Vagina (tissue), 2 donors: Measurements from ENCODE around the gene CLIC2. TPM values are rescaled to one million over a fixed set of nuclear protein-coding genes. Genes with fewer than 3 reads are reported as not detected.

ENCODE experiments used
- DNase-seq, 2 donors: peaks; one replicate each; pipeline ENCODE4 v3.0.0-alpha.2; 2017; ENCODE audit errors: extremely low spot score in 2 of 2
- H3K27ac ChIP-seq: fragments of 200-600 bp; sonication (generic); one replicate; pipeline ENCODE4 v1.5.1; 2019
- H3K27me3 ChIP-seq: fragments of 200-600 bp; sonication (generic); one replicate; pipeline ENCODE4 v1.5.1; 2019
- H3K36me3 ChIP-seq, 2 donors: fragments of 200-600 bp; sonication (generic); one replicate each; pipeline ENCODE4 v1.5.1; 2017 to 2019
- H3K4me1 ChIP-seq: fragments of 200-600 bp; sonication (generic); one replicate; pipeline ENCODE4 v1.5.1; 2019
- H3K4me3 ChIP-seq, 2 donors: fragments of 200-600 bp; sonication (generic); 1 replicate in 1 of 2; 2 replicates in 1 of 2; pipeline ENCODE4 v1.5.1; 2016 to 2019
- H3K9me3 ChIP-seq: fragments of 200-600 bp; sonication (generic); one replicate; pipeline ENCODE4 v1.5.1; 2019
- POLR2A ChIP-seq, 2 donors: fragments of 450-650 bp; IDR thresholded peaks; one replicate each; pipeline ENCODE4 v1.6.1; 2017; ENCODE audit warnings: antibody characterized with exemption in 2 of 2, mild to moderate bottlenecking in 2 of 2, moderate library complexity in 2 of 2
- POLR2AphosphoS5 ChIP-seq, 2 donors: sonication (generic); formaldehyde crosslinking; IDR thresholded peaks; one replicate each; pipeline ENCODE4 v1.9.0; 2017; ENCODE audit warnings: antibody characterized with exemption in 2 of 2, mild to moderate bottlenecking in 2 of 2, low read depth in 1 of 2; ENCODE audit not compliant: insufficient read depth in 1 of 2
- intact Hi-C: fragments of 100-400 bp; cut with DNase I; formaldehyde crosslinking; loops from one replicate; pipeline ENCODE4 v1.15.1; 2023
- total RNA-seq: library from RNA; depleted of rRNA; stranded (reverse); fragments of >200 nt; gene quantifications from one replicate; pipeline ENCODE4 v1.2.3, GENCODE V29; 2016
- TF ChIP-seq, protein P1 (sequence below), 3 experiments: fragments of 450-650 bp in 2 of 3; fragments of 200-600 bp in 1 of 3; sonication (generic) in 1 of 3; IDR thresholded peaks; one replicate each; pipeline ENCODE4 v1.5.1; 2017 to 2019; ENCODE audit warnings: antibody characterized with exemption in 3 of 3, mild to moderate bottlenecking in 2 of 3, moderate library complexity in 2 of 3

Gene CLIC2
- total RNA-seq, 1 donor from 2014 or later, result 15.5 TPM

GRCh38 chrX:155263854-155264628 is 70.4 kb downstream of the CLIC2 start, which contains the start of gene RAB39B:
Gene RAB39B, minus strand, starts transcription at chrX:155264491. Its CDS starts 203 bp downstream, at chrX:155264288.
- intact Hi-C loops, result no loop called here
- no peak within 1 kb of the TSS for H3K27ac ChIP-seq

GRCh38 chrX:155262970-155263754 is 71.3 kb downstream of the CLIC2 start:
- Histone ChIP-seq H3K4me3 (peak overlapping the region in 1 of 2 donors; percentile 33), H3K4me1 (peaks cover 8% of the 10 kb centered on the region), H3K27me3 (no peaks in the 10 kb centered on the region), H3K27ac (no peak overlapping the region), H3K9me3 (no peaks in the 10 kb centered on the region), H3K36me3 (no peaks in the 10 kb centered on the region)
- no peak for TF ChIP-seq POLR2AphosphoS5 (IDR thresholded peaks at IDR 0.05; ENCODE audit: insufficient read depth in 1 of 2, low read depth in 1 of 2)
- TF ChIP-seq, protein P1, sequence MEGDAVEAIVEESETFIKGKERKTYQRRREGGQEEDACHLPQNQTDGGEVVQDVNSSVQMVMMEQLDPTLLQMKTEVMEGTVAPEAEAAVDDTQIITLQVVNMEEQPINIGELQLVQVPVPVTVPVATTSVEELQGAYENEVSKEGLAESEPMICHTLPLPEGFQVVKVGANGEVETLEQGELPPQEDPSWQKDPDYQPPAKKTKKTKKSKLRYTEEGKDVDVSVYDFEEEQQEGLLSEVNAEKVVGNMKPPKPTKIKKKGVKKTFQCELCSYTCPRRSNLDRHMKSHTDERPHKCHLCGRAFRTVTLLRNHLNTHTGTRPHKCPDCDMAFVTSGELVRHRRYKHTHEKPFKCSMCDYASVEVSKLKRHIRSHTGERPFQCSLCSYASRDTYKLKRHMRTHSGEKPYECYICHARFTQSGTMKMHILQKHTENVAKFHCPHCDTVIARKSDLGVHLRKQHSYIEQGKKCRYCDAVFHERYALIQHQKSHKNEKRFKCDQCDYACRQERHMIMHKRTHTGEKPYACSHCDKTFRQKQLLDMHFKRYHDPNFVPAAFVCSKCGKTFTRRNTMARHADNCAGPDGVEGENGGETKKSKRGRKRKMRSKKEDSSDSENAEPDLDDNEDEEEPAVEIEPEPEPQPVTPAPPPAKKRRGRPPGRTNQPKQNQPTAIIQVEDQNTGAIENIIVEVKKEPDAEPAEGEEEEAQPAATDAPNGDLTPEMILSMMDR (IDR thresholded peaks at IDR 0.05), result no peak
- TF ChIP-seq POLR2A (IDR thresholded peaks at IDR 0.05), result no peak
- intact Hi-C loops, result no loop called here
- no peak for DNase-seq

More at GRCh38 chrX:155263854-155264628, 70.4 kb downstream of the CLIC2 start, which contains the start of gene RAB39B:
- no peak for DNase-seq
- Histone ChIP-seq H3K36me3 (no peaks in the 10 kb centered on the region), H3K9me3 (no peaks in the 10 kb centered on the region), H3K27me3 (no peaks in the 10 kb centered on the region), H3K4me1 (peaks cover 8% of the 10 kb centered on the region), H3K4me3 (peak within 1 kb of the TSS; percentile 30 to 33)
- TF ChIP-seq POLR2A (IDR thresholded peaks at IDR 0.05) (no peak), POLR2AphosphoS5 (IDR thresholded peaks at IDR 0.05; ENCODE audit: insufficient read depth in 1 of 2, low read depth in 1 of 2) (no peak)
- TF ChIP-seq, protein P1 (IDR thresholded peaks at IDR 0.05), result no peak

DNA sequence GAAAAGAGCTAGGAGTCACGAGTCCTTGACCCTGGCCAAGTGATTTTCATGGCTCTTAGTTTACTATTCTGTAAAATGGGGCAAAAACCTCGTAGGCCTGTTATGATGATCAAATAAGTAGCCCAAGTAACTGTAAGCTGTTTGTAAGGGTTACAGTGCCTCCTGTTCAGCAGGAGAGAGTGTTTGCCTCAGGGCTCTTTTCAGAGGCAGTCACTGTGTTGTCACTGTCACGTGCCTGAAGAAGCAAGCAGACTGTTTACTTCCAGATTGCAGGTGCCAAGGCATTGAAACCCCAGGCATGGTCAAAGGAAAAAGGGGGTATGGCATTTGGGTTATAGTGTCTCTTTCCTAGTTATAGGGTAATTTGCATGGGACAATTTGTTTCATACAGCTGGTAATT is 74.7 kb downstream of the CLIC2 start:
- TF ChIP-seq POLR2AphosphoS5 (IDR thresholded peaks at IDR 0.05; ENCODE audit: insufficient read depth in 1 of 2, low read depth in 1 of 2) (no peak), POLR2A (IDR thresholded peaks at IDR 0.05) (no peak)
- TF ChIP-seq, protein P1 (IDR thresholded peaks at IDR 0.05), result no peak
- no peaks in the 10 kb centered on the region for H3K9me3 ChIP-seq
- no peaks in the 10 kb centered on the region for H3K36me3 ChIP-seq
- DNase-seq, result no peak
- H3K27me3 ChIP-seq, result no peaks in the 10 kb centered on the region
- no peak overlapping the region for H3K4me3 ChIP-seq
- no peak overlapping the region for H3K27ac ChIP-seq
- H3K4me1 ChIP-seq, result peaks cover 8% of the 10 kb centered on the region
- intact Hi-C loops, result no loop called here

DNA sequence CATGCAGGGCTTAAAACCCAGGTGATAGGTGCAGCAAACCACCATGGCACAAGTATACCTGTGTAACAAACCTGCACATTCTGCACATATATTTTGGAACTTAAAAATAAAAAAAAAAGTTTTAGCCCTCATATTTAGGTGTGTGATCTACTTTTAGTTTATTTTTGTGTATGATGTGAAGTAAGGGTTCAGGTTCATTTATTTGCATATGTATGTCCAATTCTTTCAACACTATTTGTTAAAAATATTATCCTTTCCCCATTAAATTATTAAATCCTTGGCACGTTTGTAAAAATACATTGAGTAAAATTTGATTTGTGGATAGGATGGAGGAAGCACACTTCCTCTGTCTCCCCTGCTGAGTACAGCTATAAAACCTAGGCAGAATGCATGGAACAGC is 83.0 kb downstream of the CLIC2 start:
- Histone ChIP-seq H3K4me3 (no peak overlapping the region), H3K36me3 (no peaks in the 10 kb centered on the region), H3K9me3 (no peaks in the 10 kb centered on the region), H3K27me3 (no peaks in the 10 kb centered on the region), H3K27ac (no peak overlapping the region), H3K4me1 (no peaks in the 10 kb centered on the region)
- DNase-seq, result no peak
- intact Hi-C loops, result no loop called here
- TF ChIP-seq, protein P1 (IDR thresholded peaks at IDR 0.05), result no peak
- TF ChIP-seq POLR2AphosphoS5 (IDR thresholded peaks at IDR 0.05; ENCODE audit: insufficient read depth in 1 of 2, low read depth in 1 of 2) (no peak), POLR2A (IDR thresholded peaks at IDR 0.05) (no peak)
